PC-3 (cell line): ENCODE measurements around the gene AHNAK. TPM values are rescaled to one million over a fixed set of nuclear protein-coding genes. Genes with fewer than 3 reads are reported as not detected.

Experiments
- ATAC-seq: fragments of 200-7000 bp; cut with Tn5 transposase; 2 replicates; pipeline ENCODE4 v1.9.1; 2020; ENCODE audit warnings: mild to moderate bottlenecking, moderate library complexity
- BruUV-seq: library from RNA; stranded (reverse); fragments of 400-500 nt; replicated peaks from 2 replicates; lab custom pipeline; 2021; lab: Mats Ljungman, UMichigan
- CTCF ChIA-PET: fragments of 300-600 bp; sonication (Branson Sonifier 250); formaldehyde crosslinking; loops from one replicate; lab custom pipeline; 2022; ENCODE audit warnings: antibody characterized with exemption; lab: Charles Lee
- POLR2A ChIA-PET: fragments of 300-600 bp; sonication (Branson Sonifier 250); formaldehyde crosslinking; loops from one replicate; lab custom pipeline; 2022; ENCODE audit warnings: antibody characterized with exemption; ENCODE audit not compliant: unreplicated experiment; lab: Charles Lee
- DNase-seq: peaks from one replicate; pipeline ENCODE4 v3.0.0-alpha.2; 2015
- H2AFZ ChIP-seq: fragments of 300-600 bp; sonication (generic); 2 replicates; pipeline ENCODE4 v1.6.0; 2016; ENCODE audit warnings: antibody characterized with exemption, low read length
- H3F3A ChIP-seq: fragments of 300-600 bp; sonication (generic); one replicate; pipeline ENCODE4 v1.6.0; 2017; ENCODE audit warnings: antibody characterized with exemption, low read length, control low read depth, mild to moderate bottlenecking; ENCODE audit not compliant: unreplicated experiment
- H3K27ac ChIP-seq: fragments of 300-600 bp; sonication (generic); 2 replicates; pipeline ENCODE4 v1.5.1; 2016; ENCODE audit warnings: mild to moderate bottlenecking, low read length
- H3K27me3 ChIP-seq: fragments of 300-600 bp; sonication (generic); 2 replicates; pipeline ENCODE4 v1.6.1; 2016; ENCODE audit warnings: low read length, mixed read lengths
- H3K36me3 ChIP-seq: fragments of 300-600 bp; sonication (generic); 2 replicates; pipeline ENCODE4 v1.6.1; 2016; ENCODE audit warnings: low read depth, mixed run types, low read length, mixed read lengths
- H3K4me1 ChIP-seq: fragments of 300-600 bp; sonication (generic); 2 replicates; pipeline ENCODE4 v1.5.1; 2016; ENCODE audit warnings: low read length; ENCODE audit not compliant: insufficient read depth
- H3K4me2 ChIP-seq: fragments of 300-600 bp; sonication (generic); 2 replicates; pipeline ENCODE4 v1.6.0; 2016; ENCODE audit warnings: low read length
- H3K4me3 ChIP-seq: fragments of 300-600 bp; sonication (generic); 2 replicates; pipeline ENCODE4 v1.5.1; 2016; ENCODE audit warnings: mild to moderate bottlenecking, low read length, mixed read lengths
- H3K79me2 ChIP-seq: fragments of 300-600 bp; sonication (generic); 2 replicates; pipeline ENCODE4 v1.6.1; 2017; ENCODE audit warnings: low read length, mixed read lengths
- H3K9ac ChIP-seq: fragments of 300-600 bp; sonication (generic); 2 replicates; pipeline ENCODE4 v1.6.0; 2016; ENCODE audit warnings: mild to moderate bottlenecking, low read length
- H3K9me2 ChIP-seq: fragments of 300-600 bp; sonication (generic); replicated peaks from 2 replicates; pipeline ENCODE4 v1.6.1; 2016; ENCODE audit warnings: mixed run types, low read length, mixed read lengths
- H3K9me3 ChIP-seq: fragments of 300-600 bp; sonication (generic); 2 replicates; pipeline ENCODE4 v1.6.1; 2016; ENCODE audit warnings: low read length, mixed read lengths
- H4K20me1 ChIP-seq: fragments of 300-600 bp; sonication (generic); 2 replicates; pipeline ENCODE4 v1.6.1; 2016; ENCODE audit warnings: low read length, mixed read lengths
- CTCF ChIP-seq: fragments of 300-600 bp; sonication (generic); conservative IDR thresholded peaks from 2 replicates; pipeline ENCODE4 v1.5.1; 2017; ENCODE audit warnings: antibody characterized with exemption, low read depth, mild to moderate bottlenecking, low read length
- EZH2 ChIP-seq: fragments of 300-600 bp; sonication (generic); IDR thresholded peaks from one replicate; pipeline ENCODE4 v1.6.1; 2017; ENCODE audit warnings: antibody characterized with exemption, mild to moderate bottlenecking, low read length; ENCODE audit not compliant: unreplicated experiment
- EZH2phosphoT487 ChIP-seq: fragments of 300-600 bp; sonication (generic); IDR thresholded peaks from 2 replicates; pipeline ENCODE4 v1.6.1; 2018; ENCODE audit warnings: mild to moderate bottlenecking, antibody characterized with exemption, low read length, borderline replicate concordance
- intact Hi-C: fragments of 100-400 bp; cut with micrococcal nuclease; formaldehyde crosslinking; loops from 2 replicates; pipeline ENCODE4 v1.9.0; 2023
- total RNA-seq: library from RNA; depleted of rRNA; stranded (reverse); fragments of >200 nt; gene quantifications from 2 replicates; pipeline ENCODE4 v1.2.3, GENCODE V29; 2014

Gene AHNAK
- total RNA-seq, 1 experiment from 2014 or later, result 287 TPM

- TF ChIP-seq EZH2 (no peak), EZH2phosphoT487 (no peak)
- ATAC-seq (no peak; the same call in 1 of the 2 replicates), DNase-seq (no peak)
- intact Hi-C loops, result no loop called here
- no peak overlapping the region for H2AFZ ChIP-seq
- H3K27me3 ChIP-seq, result no peaks in the 10 kb centered on the region
- no peaks in the 10 kb centered on the region for H3K36me3 ChIP-seq
- no peaks in the 10 kb centered on the region for H3K4me1 ChIP-seq
- H3F3A ChIP-seq, result no peaks in the 10 kb centered on the region
- no TSS peak for BruUV-seq
- H3K79me2 ChIP-seq, result no peaks in the 10 kb centered on the region
- no peak overlapping the region for H3K9ac ChIP-seq
- no peaks in the 10 kb centered on the region for H3K9me2 ChIP-seq
- ChIA-PET CTCF (no interaction called here), POLR2A (interaction anchor here (0.6 kb wide), 1 partner anchor 397 kb away, joined by 4 read pairs; no protein-coding TSS in a partner anchor)
- H3K4me2 ChIP-seq, result no peak overlapping the region
- no peaks in the 10 kb centered on the region for H3K9me3 ChIP-seq
- no peak overlapping the region for H3K4me3 ChIP-seq
- H4K20me1 ChIP-seq, result no peaks in the 10 kb centered on the region
- no peak overlapping the region for H3K27ac ChIP-seq
Measured at GRCh38 chr11:62410972-62411371, 135.6 kb downstream of the AHNAK start.

- H3K27me3 ChIP-seq, result no peaks in the 10 kb centered on the region
- intact Hi-C loops, result no loop called here
- H4K20me1 ChIP-seq, result no peaks in the 10 kb centered on the region
- H3K9me3 ChIP-seq, result no peaks in the 10 kb centered on the region
- H3K4me2 ChIP-seq, result no peak overlapping the region
- BruUV-seq, result no TSS peak
- ChIA-PET POLR2A (no interaction called here), CTCF (interaction anchor here (0.6 kb wide), 1 partner anchor 87 kb away, joined by 3 read pairs; no protein-coding TSS in a partner anchor)
- H2AFZ ChIP-seq, result no peak overlapping the region
- H3K4me3 ChIP-seq, result no peak overlapping the region
- no peaks in the 10 kb centered on the region for H3F3A ChIP-seq
- no peaks in the 10 kb centered on the region for H3K79me2 ChIP-seq
- no peaks in the 10 kb centered on the region for H3K36me3 ChIP-seq
- ATAC-seq (no peak), DNase-seq (no peak)
- H3K4me1 ChIP-seq, result no peaks in the 10 kb centered on the region
- TF ChIP-seq CTCF (no peak), EZH2phosphoT487 (no peak), EZH2 (no peak)
- H3K9ac ChIP-seq, result no peak overlapping the region
- no peak overlapping the region for H3K27ac ChIP-seq
- H3K9me2 ChIP-seq, result no peaks in the 10 kb centered on the region
Measured at GRCh38 chr11:62409831-62410230, 136.8 kb downstream of the AHNAK start.

GRCh38 chr11:62406034-62406433 lies 140.6 kb downstream of the AHNAK start:
- POLR2A ChIA-PET, result no interaction called here
- no peaks in the 10 kb centered on the region for H3F3A ChIP-seq
- no peaks in the 10 kb centered on the region for H3K4me1 ChIP-seq
- DNase-seq, result no peak
- H3K27me3 ChIP-seq, result no peaks in the 10 kb centered on the region
- H2AFZ ChIP-seq, result no peak overlapping the region
- H3K4me2 ChIP-seq, result no peak overlapping the region
- no peaks in the 10 kb centered on the region for H4K20me1 ChIP-seq
- no peak for TF ChIP-seq EZH2phosphoT487
- TF ChIP-seq EZH2, result no peak
- no peak for TF ChIP-seq CTCF
- H3K79me2 ChIP-seq, result no peaks in the 10 kb centered on the region
- intact Hi-C loops, result no loop called here
- no TSS peak for BruUV-seq
- no peaks in the 10 kb centered on the region for H3K36me3 ChIP-seq
- H3K9me2 ChIP-seq, result no peaks in the 10 kb centered on the region
- H3K4me3 ChIP-seq, result no peak overlapping the region
- no peak overlapping the region for H3K9ac ChIP-seq
- no peaks in the 10 kb centered on the region for H3K9me3 ChIP-seq
- ATAC-seq, result no peak
- H3K27ac ChIP-seq, result no peak overlapping the region
- CTCF ChIA-PET, result interaction anchor here (0.6 to 0.7 kb wide), 2 partner anchors 13 to 23 kb away, joined by 3 to 5 read pairs; no protein-coding TSS in a partner anchor
